Fibroblast of mammary gland (primary cell): ENCODE measurements around the gene MRPS6.

Experiments used
- DNase-seq: peaks from one replicate; pipeline ENCODE4 v3.0.0-alpha.2; 2010; ENCODE audit warnings: low read depth
- H3K4me3 ChIP-seq: 2 replicates; pipeline ENCODE4 v1.5.1; 2011; ENCODE audit warnings: low read depth, mild to moderate bottlenecking, low read length, moderate library complexity; ENCODE audit not compliant: control insufficient read depth
- CTCF ChIP-seq: conservative IDR thresholded peaks from 2 replicates; pipeline ENCODE4 v1.5.1; 2011; ENCODE audit warnings: low read depth, low read length, inconsistent platforms; ENCODE audit not compliant: control insufficient read depth, insufficient read depth

The MRPS6 gene

GRCh38 chr21:34097442-34097841 lies 24.1 kb downstream of the MRPS6 start:
- no peak for DNase-seq
- TF ChIP-seq CTCF = no peak
- H3K4me3 ChIP-seq = no peak overlapping the region

GRCh38 chr21:34100337-34100736 lies 27.0 kb downstream of the MRPS6 start:
- no peak for TF ChIP-seq CTCF
- DNase-seq = no peak
- H3K4me3 ChIP-seq = no peak overlapping the region

- no peak for TF ChIP-seq CTCF
- DNase-seq = peak; percentile 51
- no peak overlapping the region for H3K4me3 ChIP-seq
Observed at GRCh38 chr21:34100790-34101189, 27.4 kb downstream of the MRPS6 start.

GRCh38 chr21:34105947-34106541 lies 32.7 kb downstream of the MRPS6 start:
- no peak for TF ChIP-seq CTCF
- DNase-seq = no peak
- no peak overlapping the region for H3K4me3 ChIP-seq

- DNase-seq = no peak
- TF ChIP-seq CTCF = no peak
- no peak overlapping the region for H3K4me3 ChIP-seq
Observed at GRCh38 chr21:34107606-34108005, 34.2 kb downstream of the MRPS6 start.

GRCh38 chr21:34109075-34109474 lies 35.7 kb downstream of the MRPS6 start:
- no peak overlapping the region for H3K4me3 ChIP-seq
- DNase-seq = no peak
- no peak for TF ChIP-seq CTCF
